CD4-positive, alpha-beta T cell treated with Interleukin-6 at 100 ng/mL for 8 hours (primary cell): ENCODE measurements around the gene MFNG.
"Not testable (repeated sequence)": the region's sequence is repeated elsewhere in the genome, so short reads cannot be mapped to it uniquely, and the experiment has no call there.

ENCODE experiments used
- DNase-seq: peaks from one replicate; pipeline ENCODE4 v3.0.0-alpha.2; 2020; ENCODE audit warnings: mixed read lengths, low spot score

Gene MFNG

GRCh38 chr22:37473437-37473946 lies 12.7 kb downstream of the MFNG start:
- DNase-seq: no peak

GRCh38 chr22:37472418-37473006 lies 13.7 kb downstream of the MFNG start:
- peak; percentile 41 for DNase-seq

GRCh38 chr22:37471727-37472417 lies 14.3 kb downstream of the MFNG start:
- no peak for DNase-seq

GRCh38 chr22:37470087-37470445 lies 16.1 kb downstream of the MFNG start:
- DNase-seq: no peak

GRCh38 chr22:37469416-37470086 lies 16.6 kb downstream of the MFNG start:
- DNase-seq: no peak

GRCh38 chr22:37468201-37468695 lies 17.9 kb downstream of the MFNG start:
- DNase-seq: not testable (repeated sequence)

- DNase-seq: no peak
These were observed 18.7 kb downstream of the MFNG start for GRCh38 chr22:37467391-37467955.

- no peak for DNase-seq
These were observed 22.0 kb downstream of the MFNG start for GRCh38 chr22:37464181-37464580.

- DNase-seq: no peak
These were observed 23.2 kb downstream of the MFNG start for GRCh38 chr22:37462983-37463382.

GRCh38 chr22:37462436-37462835 lies 23.7 kb downstream of the MFNG start:
- DNase-seq: no peak

GRCh38 chr22:37461961-37462360 lies 24.2 kb downstream of the MFNG start:
- DNase-seq: no peak

GRCh38 chr22:37460684-37461083 lies 25.5 kb downstream of the MFNG start:
- DNase-seq: no peak

- no peak for DNase-seq
These were observed 27.0 kb downstream of the MFNG start for GRCh38 chr22:37459206-37459605.

- peak; percentile 78 for DNase-seq
These were observed 28.9 kb downstream of the MFNG start for GRCh38 chr22:37457093-37457893.

GRCh38 chr22:37456346-37456745 lies 29.8 kb downstream of the MFNG start:
- no peak for DNase-seq

GRCh38 chr22:37455896-37456295 lies 30.3 kb downstream of the MFNG start:
- no peak for DNase-seq

- no peak for DNase-seq
These were observed 31.1 kb downstream of the MFNG start for GRCh38 chr22:37454857-37455686.

- no peak for DNase-seq
These were observed 32.5 kb downstream of the MFNG start for GRCh38 chr22:37453696-37454095.

GRCh38 chr22:37451218-37451617 lies 35.0 kb downstream of the MFNG start:
- DNase-seq: no peak

GRCh38 chr22:37449331-37450001 lies 36.7 kb downstream of the MFNG start:
- no peak for DNase-seq
